ENCODE measurements around the gene SH3PXD2A. TPM values are rescaled to one million over a fixed set of nuclear protein-coding genes. Genes with fewer than 3 reads are reported as not detected.
"Not testable (repeated sequence)": the region's sequence is repeated elsewhere in the genome, so short reads cannot be mapped to it uniquely, and the experiment has no call there.

The SH3PXD2A gene
- total RNA-seq, 2 donors from 2014 or later: 8.7 to 13.7 TPM

- Mint-ChIP-seq H3K36me3 (no peaks in the 10 kb centered on the region), H3K9me3 (no peaks in the 10 kb centered on the region)
- no peak for ATAC-seq
Measured at GRCh38 chr10:103780242-103781149, 74.9 kb downstream of the SH3PXD2A start.

GRCh38 chr10:103778358-103779139 is 76.8 kb downstream of the SH3PXD2A start:
- ATAC-seq: no peak
- H3K27ac Mint-ChIP-seq: no peak overlapping the region
- H3K36me3 Mint-ChIP-seq: no peaks in the 10 kb centered on the region

More at GRCh38 chr10:103780242-103781149, 74.9 kb downstream of the SH3PXD2A start:
- no peak overlapping the region for H3K27ac Mint-ChIP-seq
- no peak for DNase-seq (ENCODE audit: low spot score in 2 of 2)

GRCh38 chr10:103776878-103777591 is 78.3 kb downstream of the SH3PXD2A start:
- Mint-ChIP-seq H3K9me3 (no peaks in the 10 kb centered on the region), H3K27ac (no peak overlapping the region), H3K36me3 (no peaks in the 10 kb centered on the region)
- ATAC-seq (no peak), DNase-seq (ENCODE audit: low spot score in 2 of 2) (no peak)

More at GRCh38 chr10:103778358-103779139, 76.8 kb downstream of the SH3PXD2A start:
- DNase-seq (ENCODE audit: low spot score in 2 of 2): no peak
- no peaks in the 10 kb centered on the region for H3K9me3 Mint-ChIP-seq

GRCh38 chr10:103775776-103776175 is 79.6 kb downstream of the SH3PXD2A start:
- Mint-ChIP-seq H3K27ac (no peak overlapping the region), H3K9me3 (no peaks in the 10 kb centered on the region), H3K36me3 (no peaks in the 10 kb centered on the region)
- ATAC-seq: no peak
- no peak for DNase-seq (ENCODE audit: low spot score in 2 of 2)

- not testable (repeated sequence) for DNase-seq (ENCODE audit: low spot score in 2 of 2); H3K36me3 Mint-ChIP-seq; H3K9me3 Mint-ChIP-seq; ATAC-seq
- peak overlapping the region in 1 of 2 donors; percentile 88 for H3K27ac Mint-ChIP-seq
Measured at GRCh38 chr10:103772846-103773245, 82.5 kb downstream of the SH3PXD2A start.

- H3K36me3 Mint-ChIP-seq: no peaks in the 10 kb centered on the region
- H3K27ac Mint-ChIP-seq: peak overlapping the region; percentile 88 to 89
- ATAC-seq: peak; percentile 79 to 87
- H3K9me3 Mint-ChIP-seq: no peaks in the 10 kb centered on the region
- DNase-seq (ENCODE audit: low spot score in 2 of 2): peak; percentile 56 to 70
Measured at GRCh38 chr10:103772096-103772845, 83.1 kb downstream of the SH3PXD2A start.

GRCh38 chr10:103770139-103770538 is 85.2 kb downstream of the SH3PXD2A start:
- no peak for DNase-seq (ENCODE audit: low spot score in 2 of 2)
- ATAC-seq: no peak
- Mint-ChIP-seq H3K36me3 (no peaks in the 10 kb centered on the region), H3K9me3 (no peaks in the 10 kb centered on the region), H3K27ac (no peak overlapping the region)

GRCh38 chr10:103769176-103769575 is 86.2 kb downstream of the SH3PXD2A start:
- DNase-seq (ENCODE audit: low spot score in 2 of 2): no peak
- Mint-ChIP-seq H3K36me3 (no peaks in the 10 kb centered on the region), H3K9me3 (no peaks in the 10 kb centered on the region), H3K27ac (no peak overlapping the region)
- ATAC-seq: no peak

- H3K9me3 Mint-ChIP-seq: no peaks in the 10 kb centered on the region
- no peak for ATAC-seq
- no peak overlapping the region for H3K27ac Mint-ChIP-seq
- no peaks in the 10 kb centered on the region for H3K36me3 Mint-ChIP-seq
- DNase-seq (ENCODE audit: low spot score in 2 of 2): no peak
Measured at GRCh38 chr10:103768345-103768744, 87.0 kb downstream of the SH3PXD2A start.

- ATAC-seq (no peak), DNase-seq (ENCODE audit: low spot score in 2 of 2) (no peak)
- Mint-ChIP-seq H3K36me3 (no peaks in the 10 kb centered on the region), H3K27ac (no peak overlapping the region), H3K9me3 (no peaks in the 10 kb centered on the region)
Measured at GRCh38 chr10:103767756-103768155, 87.6 kb downstream of the SH3PXD2A start.

GRCh38 chr10:103766751-103767505 is 88.4 kb downstream of the SH3PXD2A start:
- H3K27ac Mint-ChIP-seq: peak overlapping the region in 1 of 2 donors; percentile 78
- no peaks in the 10 kb centered on the region for H3K36me3 Mint-ChIP-seq
- ATAC-seq (no peak), DNase-seq (ENCODE audit: low spot score in 2 of 2) (no peak)
- no peaks in the 10 kb centered on the region for H3K9me3 Mint-ChIP-seq

- DNase-seq (ENCODE audit: low spot score in 2 of 2) (peak; percentile 53 to 74), ATAC-seq (peak; percentile 59 to 80)
- Mint-ChIP-seq H3K36me3 (no peaks in the 10 kb centered on the region), H3K27ac (no peak overlapping the region), H3K9me3 (no peaks in the 10 kb centered on the region)
Measured at GRCh38 chr10:103765981-103766380, 89.4 kb downstream of the SH3PXD2A start.

GRCh38 chr10:103765168-103765567 is 90.2 kb downstream of the SH3PXD2A start:
- no peak for DNase-seq (ENCODE audit: low spot score in 2 of 2)
- Mint-ChIP-seq H3K9me3 (no peaks in the 10 kb centered on the region), H3K36me3 (no peaks in the 10 kb centered on the region), H3K27ac (no peak overlapping the region)
- peak; percentile 39 to 44 for ATAC-seq

- ATAC-seq (no peak), DNase-seq (ENCODE audit: low spot score in 2 of 2) (no peak)
- no peaks in the 10 kb centered on the region for H3K36me3 Mint-ChIP-seq
- peak overlapping the region in 1 of 2 donors; percentile 67 for H3K27ac Mint-ChIP-seq
- H3K9me3 Mint-ChIP-seq: no peaks in the 10 kb centered on the region
Measured at GRCh38 chr10:103764296-103765088, 90.9 kb downstream of the SH3PXD2A start.

Data from activated naive CD4-positive, alpha-beta T cell treated with anti-CD3 and anti-CD28 coated beads, Interleukin-2, amount 50 U/mL, for 72 hours (primary cell).